Measurements from ENCODE around the gene PGAP3.
A peak's percentile ranks its signal among the peaks of the same experiment; 100 is the strongest.

Gene PGAP3

GRCh38 chr17:39677542-39678339, 10.1 kb downstream of the PGAP3 start:
- TF ChIP-seq MYC (IDR thresholded peaks at IDR 0.05; ENCODE audit: low read depth, low read length), result no peak
- no peak for TF ChIP-seq POLR2A (IDR thresholded peaks at IDR 0.05; ENCODE audit: extremely low read depth, insufficient read length)
- no peak for TF ChIP-seq MAX (IDR thresholded peaks at IDR 0.05; ENCODE audit: low read depth, low read length)
- no peak for TF ChIP-seq CTCF (IDR thresholded peaks at IDR 0.05; ENCODE audit: low read depth, low read length)
- DNase-seq (ENCODE audit: low read depth), result no peak
- no peak overlapping the region for H3K4me3 ChIP-seq (ENCODE audit: low read depth, low read length)

GRCh38 chr17:39677072-39677471, 10.8 kb downstream of the PGAP3 start:
- no peak for DNase-seq (ENCODE audit: low read depth)
- TF ChIP-seq POLR2A (IDR thresholded peaks at IDR 0.05; ENCODE audit: extremely low read depth, insufficient read length), result no peak
- no peak for TF ChIP-seq MYC (IDR thresholded peaks at IDR 0.05; ENCODE audit: low read depth, low read length)
- TF ChIP-seq CTCF (IDR thresholded peaks at IDR 0.05; ENCODE audit: low read depth, low read length), result no peak
- TF ChIP-seq MAX (IDR thresholded peaks at IDR 0.05; ENCODE audit: low read depth, low read length), result no peak
- H3K4me3 ChIP-seq (ENCODE audit: low read depth, low read length), result no peak overlapping the region

- H3K4me3 ChIP-seq (ENCODE audit: low read depth, low read length), result no peak overlapping the region
- DNase-seq (ENCODE audit: low read depth), result peak; percentile 87
- TF ChIP-seq POLR2A (IDR thresholded peaks at IDR 0.05; ENCODE audit: extremely low read depth, insufficient read length) (no peak), CTCF (IDR thresholded peaks at IDR 0.05; ENCODE audit: low read depth, low read length) (no peak), MAX (IDR thresholded peaks at IDR 0.05; ENCODE audit: low read depth, low read length) (peak; percentile 79), MYC (IDR thresholded peaks at IDR 0.05; ENCODE audit: low read depth, low read length) (peak; percentile 56)
These were observed 11.5 kb downstream of the PGAP3 start for GRCh38 chr17:39676198-39676819.

GRCh38 chr17:39675390-39676082, 12.3 kb downstream of the PGAP3 start:
- no peak for TF ChIP-seq POLR2A (IDR thresholded peaks at IDR 0.05; ENCODE audit: extremely low read depth, insufficient read length)
- no peak for TF ChIP-seq MYC (IDR thresholded peaks at IDR 0.05; ENCODE audit: low read depth, low read length)
- TF ChIP-seq MAX (IDR thresholded peaks at IDR 0.05; ENCODE audit: low read depth, low read length), result no peak
- no peak for TF ChIP-seq CTCF (IDR thresholded peaks at IDR 0.05; ENCODE audit: low read depth, low read length)
- H3K4me3 ChIP-seq (ENCODE audit: low read depth, low read length), result peak overlapping the region; percentile 28
- DNase-seq (ENCODE audit: low read depth), result no peak

GRCh38 chr17:39674702-39675389, 13.0 kb downstream of the PGAP3 start:
- peak; percentile 53 for TF ChIP-seq MAX (IDR thresholded peaks at IDR 0.05; ENCODE audit: low read depth, low read length)
- no peak for TF ChIP-seq POLR2A (IDR thresholded peaks at IDR 0.05; ENCODE audit: extremely low read depth, insufficient read length)
- peak; percentile 98 for DNase-seq (ENCODE audit: low read depth)
- H3K4me3 ChIP-seq (ENCODE audit: low read depth, low read length), result peak overlapping the region; percentile 28
